Hematopoietic multipotent progenitor cell treated with erythropoietin and hydrocortisone succinate and interleukin-3 and kit ligand, for 17 days (in vitro differentiated cells): ENCODE results near the gene TCERG1L.

Experiments
- DNase-seq: peaks from one replicate; pipeline ENCODE4 v3.0.0-alpha.2; 2015; ENCODE audit warnings: low spot score

TCERG1L gene

DNA sequence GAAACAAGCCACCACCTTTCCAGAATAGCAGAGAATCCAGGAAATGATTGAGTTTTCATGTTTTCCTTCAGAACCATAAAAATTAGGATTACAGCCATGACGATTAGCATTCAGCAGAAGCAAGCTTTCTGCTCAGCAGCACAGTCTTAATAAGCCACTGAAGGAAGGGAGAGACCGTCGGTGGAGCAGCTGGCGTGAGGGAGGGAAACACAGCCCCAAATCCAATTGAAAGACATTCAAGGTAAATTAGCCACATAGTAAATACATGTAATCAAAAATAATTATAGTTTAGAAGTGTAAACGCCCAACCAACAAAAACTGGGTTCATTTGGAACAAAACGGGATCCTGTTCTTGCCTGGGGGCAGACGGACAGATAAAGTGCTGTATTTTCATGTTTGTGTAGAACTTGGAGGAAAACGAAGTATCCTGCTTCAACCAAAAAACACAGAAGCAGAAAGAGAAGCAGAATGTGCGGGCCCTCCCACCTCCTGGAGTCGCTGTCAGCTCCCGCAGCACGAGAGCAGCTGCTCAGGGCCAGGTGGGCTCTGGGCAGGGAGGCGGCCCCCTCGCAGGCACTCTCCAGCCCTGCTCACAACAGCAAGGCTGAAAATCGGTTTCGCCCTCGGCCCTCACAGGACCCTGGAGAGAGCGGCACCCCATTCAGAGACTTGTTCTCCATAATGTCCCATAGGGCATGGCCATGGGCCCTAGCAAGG lies 84.9 kb downstream of the TCERG1L start:
- no peak for DNase-seq

DNA sequence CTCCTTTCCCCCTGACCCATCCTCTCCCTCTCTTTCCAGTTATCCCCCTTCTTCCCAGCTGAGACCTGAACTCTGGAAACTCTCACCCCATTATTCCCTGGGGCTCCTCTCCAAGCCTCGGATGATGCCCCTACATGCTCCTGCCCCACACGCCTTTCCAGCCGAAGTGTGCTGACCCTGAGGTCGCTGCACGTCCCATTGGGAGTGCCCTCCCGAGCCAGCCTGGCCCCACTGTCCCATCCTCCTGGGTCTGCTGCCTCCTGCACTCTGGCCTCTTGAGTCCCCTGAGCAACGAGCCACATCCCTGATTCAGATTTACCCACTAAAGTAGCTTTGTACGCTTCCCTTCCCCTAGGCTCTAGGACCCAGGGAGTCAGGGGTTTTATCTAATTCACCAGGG lies 87.4 kb downstream of the TCERG1L start:
- no peak for DNase-seq

DNA sequence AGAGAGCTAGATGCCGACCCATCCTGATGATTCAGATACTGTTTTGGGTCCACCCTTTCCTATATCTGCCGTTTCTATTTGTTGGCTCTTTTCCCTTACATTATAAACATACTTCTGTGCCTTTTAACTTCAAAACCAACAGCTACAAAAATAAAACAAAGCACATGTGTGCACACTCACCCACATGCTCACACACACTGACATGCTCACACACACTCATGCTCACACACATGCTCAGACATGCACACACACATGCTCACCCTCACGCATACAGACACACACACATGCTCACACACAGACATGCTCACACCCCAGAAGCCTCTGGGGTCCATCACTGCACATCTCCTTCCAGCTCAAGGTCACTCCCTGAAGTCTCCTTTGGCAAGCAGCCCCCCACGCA lies 88.1 kb downstream of the TCERG1L start:
- DNase-seq, result no peak

DNA sequence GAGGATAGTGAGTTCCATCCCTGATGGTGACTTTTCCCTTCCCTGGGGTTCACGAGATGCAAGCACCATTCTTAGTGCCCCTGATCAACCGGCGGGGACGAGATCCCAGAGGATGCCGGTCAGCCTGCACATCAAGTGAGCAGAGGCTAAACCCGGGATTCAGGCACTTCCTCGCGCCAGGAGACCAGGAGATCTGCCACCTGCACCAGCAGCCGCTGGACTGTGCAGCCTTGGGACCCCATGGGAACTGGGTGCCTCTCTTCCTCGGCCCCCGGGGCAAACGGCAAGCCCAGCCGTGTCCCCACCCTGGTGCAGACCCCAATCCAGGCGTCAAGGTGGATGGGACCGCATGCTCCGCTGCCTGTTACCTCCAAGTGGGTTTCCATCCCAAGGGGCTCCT lies 88.5 kb downstream of the TCERG1L start:
- DNase-seq, result no peak

DNA sequence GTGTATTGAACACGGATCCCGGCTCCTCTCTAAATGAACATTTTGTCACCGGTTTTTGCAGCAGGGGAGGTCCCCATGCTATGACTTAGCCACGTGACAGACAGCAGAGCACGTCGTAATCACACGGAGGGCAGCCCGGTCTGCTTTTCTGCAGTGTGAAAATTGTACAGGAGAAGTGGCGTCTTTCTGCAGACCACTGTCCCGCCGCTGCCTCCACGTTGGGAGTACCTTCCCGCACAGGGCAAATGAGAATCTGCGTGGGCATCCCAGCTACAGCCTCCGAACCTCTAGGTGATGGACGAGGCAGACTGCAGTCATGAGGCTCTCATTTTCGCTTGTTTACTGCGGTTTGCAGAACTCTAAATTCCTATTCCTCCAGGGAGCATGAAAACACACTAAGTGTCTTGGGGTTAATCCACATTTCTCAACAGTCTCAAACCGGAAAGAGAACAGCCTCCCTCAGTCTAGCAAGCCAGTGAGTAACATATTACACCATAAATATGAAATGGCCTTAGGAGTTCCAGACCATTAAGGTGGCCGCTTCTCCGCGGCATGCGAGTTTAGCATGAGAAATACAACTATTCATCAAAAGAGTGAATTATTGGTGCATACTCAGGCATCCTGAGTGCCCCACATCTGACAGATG lies 89.8 kb downstream of the TCERG1L start:
- DNase-seq, result no peak

DNA sequence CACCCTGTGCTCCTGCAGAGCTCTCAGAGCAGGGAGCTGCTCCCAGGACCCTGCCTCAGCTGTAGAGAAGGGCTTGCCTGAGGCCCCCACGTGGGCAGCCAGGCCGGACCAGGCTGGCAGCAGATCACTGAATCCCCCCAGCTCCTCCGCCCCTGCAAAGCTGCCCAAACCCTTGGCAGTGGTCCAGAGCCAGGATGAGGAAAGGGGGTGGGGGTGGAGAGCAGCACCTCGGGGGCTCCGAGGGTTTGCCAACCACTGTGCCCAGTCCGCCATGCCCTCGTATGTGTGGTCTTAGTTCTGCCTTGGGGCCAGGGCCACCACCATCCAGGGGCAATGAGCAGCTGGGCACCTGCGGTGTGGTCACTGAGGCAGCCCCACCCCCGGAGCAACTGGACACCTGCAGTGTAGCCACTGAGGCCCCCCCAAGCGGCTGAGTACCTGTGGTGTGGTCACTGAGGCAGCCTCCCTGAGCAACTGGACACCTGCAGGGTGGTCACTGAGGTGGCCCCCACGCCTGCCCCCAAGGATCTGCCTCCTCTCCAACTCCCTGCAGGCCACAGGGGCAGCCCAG lies 90.8 kb downstream of the TCERG1L start:
- DNase-seq, result no peak

DNA sequence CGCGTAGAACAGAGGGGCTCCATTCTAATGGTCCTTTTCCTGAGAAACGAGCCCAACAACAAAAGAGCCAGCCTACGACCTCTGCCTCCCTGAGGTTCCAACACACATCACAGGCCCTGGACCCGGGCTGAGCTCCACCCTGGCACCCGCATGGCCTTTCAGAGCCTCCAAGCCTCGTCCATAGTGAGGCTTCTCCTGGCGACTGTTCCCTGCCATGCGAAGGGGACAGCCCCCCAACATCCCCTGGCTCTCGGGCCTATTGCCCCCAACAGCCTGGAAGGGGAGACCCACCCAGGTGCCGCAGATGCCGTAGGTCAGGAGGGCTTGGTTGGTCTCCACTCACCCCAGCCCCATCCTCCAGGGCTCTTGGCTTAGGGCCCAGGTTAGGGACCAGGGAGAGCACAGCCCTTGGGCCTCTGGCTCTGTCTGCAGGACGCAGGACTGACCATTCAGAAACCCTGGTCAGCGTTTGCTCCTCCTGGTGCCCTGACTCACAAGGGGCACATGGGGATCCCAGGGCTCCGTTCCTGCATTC lies 91.5 kb downstream of the TCERG1L start:
- DNase-seq, result no peak

DNA sequence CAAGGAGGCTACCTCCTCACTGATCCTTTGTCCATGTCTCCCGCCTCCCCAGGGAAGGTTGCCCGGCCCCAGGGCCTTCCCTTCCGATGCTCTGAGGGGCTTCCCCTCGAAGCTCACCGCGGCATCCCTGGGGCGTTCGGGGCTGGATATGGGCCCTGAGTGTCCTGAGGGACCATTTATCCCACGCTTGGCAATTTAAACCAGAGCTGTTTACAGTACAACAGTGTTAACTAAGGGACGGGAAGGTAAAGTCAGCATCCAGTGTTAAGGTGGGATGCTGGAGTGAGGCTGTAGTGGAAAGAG lies 92.0 kb downstream of the TCERG1L start:
- DNase-seq, result no peak

DNA sequence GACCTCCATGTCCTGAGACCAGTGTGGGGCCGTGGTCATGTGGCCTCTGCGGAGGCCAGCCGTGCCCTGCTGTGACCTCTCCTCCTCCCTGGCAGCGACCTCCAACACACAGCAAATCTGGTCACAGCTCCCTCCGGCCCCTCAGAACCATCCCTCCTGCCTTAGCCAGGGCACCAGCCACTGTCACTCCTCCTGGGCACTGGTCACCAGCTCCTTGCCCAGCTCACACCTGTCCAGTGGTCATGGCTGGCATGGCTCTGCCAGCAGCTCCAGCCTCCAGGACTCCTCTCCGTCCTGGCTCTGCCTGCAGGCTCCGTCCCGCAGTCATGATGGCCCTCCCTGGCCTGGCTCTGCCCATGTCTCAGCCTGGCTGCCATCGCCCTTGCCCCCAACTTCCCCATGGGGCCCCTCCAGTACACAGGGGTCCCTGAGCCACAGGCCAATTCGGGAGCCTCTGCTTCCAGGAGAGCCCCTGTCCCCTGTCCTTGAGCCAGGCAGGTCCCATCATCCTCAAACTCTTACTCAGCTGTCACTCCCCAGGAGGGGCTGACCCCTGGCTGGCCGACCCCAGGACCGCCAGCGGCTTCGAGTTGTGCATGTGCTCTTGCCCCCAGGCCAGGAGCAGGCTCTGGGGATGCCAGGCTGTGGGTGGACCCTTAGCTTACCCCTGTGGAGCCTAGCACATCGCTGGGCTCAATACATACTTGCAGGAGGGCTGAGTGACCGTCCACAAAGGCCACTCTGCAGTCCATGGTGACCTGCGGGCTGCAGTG lies 92.5 kb downstream of the TCERG1L start:
- DNase-seq, result no peak

DNA sequence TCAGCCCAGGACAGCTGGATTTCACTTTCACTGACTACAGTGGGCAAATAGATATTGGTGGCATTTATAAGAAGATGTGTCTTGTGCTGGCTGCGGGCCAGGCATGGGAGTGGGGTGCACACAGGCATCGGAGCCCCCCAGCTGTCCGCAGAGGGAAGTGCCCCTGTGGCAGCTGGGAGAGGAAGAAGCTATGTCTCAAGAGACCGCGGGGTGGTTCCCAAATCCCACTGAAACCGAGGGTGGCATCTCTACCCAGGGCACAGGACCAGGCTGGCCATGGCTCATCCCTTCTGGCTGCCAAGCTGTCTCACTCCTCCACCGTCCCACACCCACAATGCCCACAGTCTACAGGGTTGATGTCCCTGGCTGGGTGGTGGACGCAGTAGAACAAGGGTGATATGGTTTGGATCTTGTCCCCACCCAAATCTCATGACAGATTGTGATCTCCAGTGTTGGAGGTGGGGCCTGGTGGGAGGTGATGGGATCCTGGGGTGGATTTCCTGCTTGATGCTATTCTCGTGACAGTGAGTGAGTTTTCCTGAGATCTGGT lies 94.8 kb downstream of the TCERG1L start:
- DNase-seq, result no peak

DNA sequence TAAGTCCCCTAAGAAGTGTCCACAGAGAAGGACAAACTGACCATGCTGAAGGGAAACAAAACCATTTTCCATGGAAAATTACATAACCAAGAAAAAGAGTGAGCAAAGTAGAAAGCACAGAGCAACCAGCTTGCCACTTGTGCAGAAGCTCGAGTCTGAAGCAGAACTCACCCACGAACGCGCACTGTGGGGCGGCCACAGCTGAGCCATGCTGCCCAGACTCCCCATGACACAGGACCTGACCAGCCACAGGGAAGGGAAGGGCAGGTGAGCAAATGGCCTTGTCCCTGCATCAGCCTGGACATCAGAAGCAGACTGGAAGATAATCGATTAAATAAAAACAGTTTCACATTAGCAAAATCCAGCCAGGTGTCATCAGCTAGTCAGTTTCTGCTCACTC lies 95.7 kb downstream of the TCERG1L start:
- DNase-seq, result no peak

DNA sequence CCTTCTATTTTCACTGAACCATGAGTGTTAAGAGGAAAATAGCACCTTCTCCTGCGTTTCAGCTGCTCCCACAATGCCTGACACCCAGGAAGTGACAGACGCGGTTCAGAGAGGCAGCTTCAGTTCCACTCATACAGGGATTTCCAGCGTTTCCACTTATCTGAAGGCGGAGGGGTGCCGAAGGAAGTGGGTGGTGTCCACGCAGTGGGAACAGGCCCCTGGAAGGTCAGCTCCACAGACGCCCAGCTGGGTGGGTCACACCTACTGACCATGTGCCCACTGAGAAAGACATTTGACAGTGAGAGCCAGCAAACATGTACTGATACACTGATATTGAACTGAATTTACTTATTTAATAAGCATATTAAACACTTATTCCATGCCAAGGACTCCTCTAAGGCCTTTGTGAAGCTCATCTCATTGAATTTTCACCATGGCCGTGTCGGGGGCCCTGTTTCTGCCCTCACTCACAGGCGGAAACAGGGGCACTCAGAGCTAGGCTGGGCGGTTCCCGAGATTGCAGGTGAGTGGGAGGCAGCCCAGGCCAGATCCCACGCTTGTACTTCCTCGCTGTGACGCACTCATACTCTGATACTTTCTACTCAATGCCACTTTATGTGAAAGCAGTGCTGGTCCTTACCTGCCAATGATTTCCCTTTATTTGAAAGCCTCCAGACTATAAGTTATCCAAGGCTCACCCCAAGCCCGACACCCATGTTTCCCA lies 96.8 kb downstream of the TCERG1L start:
- DNase-seq, result no peak

DNA sequence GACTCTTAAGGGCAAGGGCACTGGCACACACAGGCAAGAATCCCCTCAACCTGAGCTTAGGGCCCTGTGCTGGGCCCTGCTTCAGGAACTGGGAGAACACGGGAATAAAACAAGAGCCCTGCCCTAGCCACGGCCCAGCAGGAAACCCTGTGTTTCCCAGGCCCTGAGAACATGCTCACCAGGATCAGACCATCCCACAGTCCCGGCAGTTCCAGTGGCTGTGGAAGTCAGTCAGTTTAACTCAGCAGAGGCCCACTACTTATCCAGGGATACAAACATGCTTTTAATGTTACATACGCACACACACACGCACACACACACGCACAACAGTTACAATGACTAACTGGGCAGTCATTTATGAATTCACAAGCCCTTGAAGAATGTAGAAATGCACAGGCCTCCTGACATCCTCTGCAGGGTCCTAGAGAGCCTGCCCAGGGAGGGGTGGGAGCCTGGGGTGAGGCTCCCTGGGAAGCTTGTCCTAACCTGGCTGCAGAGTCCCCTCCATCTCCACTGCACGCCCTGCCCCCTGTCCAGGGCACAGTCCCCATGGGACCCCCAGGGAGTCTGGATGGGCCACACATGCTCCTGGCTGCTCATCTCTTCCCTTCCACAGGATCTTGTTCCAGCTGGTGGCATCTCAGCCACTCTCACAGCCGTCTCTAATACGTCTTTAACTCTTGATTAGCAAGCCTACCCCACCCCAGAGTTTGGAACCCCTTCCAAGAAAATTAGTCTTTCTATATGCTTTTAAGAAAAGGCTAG lies 97.6 kb downstream of the TCERG1L start:
- no peak for DNase-seq

DNA sequence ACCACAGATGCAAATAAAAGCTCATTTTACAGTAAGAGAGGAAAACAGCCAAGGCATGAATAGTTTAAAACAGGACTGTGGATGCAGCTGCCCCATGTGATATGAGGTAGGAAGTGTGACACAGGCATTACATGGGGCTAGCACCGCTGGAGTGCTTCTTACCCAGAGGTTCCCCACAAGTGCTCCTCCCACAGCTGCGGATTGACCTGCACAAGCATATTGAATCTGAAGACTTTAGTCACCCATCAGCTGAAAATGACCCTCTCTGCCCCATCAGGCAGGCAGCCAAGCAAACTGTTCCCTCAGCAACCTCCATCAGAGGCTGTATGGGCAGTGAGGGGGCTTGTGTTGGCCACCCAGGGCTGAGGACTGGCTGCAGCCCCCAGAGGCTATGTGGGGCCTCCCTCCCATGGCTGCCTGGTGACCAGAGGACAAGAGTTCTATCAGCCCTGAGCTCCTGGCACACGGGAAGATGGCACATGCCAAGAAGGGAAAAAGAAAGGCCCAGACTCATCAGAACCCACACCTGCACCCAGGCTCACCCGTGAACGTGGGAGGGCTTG lies 98.7 kb downstream of the TCERG1L start:
- DNase-seq, result no peak

DNA sequence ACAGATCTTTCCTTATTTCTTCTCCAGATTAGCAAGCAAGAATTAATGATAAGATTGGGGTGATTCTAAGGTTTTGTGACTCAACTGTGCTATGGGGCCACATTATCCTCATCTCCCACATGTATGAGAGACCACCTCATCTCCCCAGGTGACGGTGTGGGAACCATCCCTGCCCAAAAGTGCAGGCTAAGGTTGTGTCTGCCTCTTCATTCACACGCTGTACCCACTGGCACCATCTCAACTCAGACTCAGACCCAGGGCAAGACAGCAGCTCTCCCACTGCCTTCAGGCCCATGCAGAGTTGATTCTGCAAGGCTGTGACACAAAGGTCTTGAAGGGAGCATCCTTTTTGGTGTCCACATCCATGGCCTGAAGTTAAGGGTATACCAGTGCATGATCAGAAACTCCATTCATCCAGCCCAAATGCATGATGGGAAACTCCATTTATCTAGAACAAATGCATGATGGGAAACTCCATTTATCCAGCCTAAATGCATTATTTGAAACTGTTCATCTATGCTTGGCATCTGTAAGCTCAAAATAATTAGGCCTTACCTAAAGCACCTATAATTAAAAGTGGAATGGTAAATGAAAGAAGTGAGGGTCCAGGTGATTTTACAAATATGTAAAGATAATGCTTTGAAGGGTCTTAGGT lies 99.4 kb downstream of the TCERG1L start:
- no peak for DNase-seq

DNA sequence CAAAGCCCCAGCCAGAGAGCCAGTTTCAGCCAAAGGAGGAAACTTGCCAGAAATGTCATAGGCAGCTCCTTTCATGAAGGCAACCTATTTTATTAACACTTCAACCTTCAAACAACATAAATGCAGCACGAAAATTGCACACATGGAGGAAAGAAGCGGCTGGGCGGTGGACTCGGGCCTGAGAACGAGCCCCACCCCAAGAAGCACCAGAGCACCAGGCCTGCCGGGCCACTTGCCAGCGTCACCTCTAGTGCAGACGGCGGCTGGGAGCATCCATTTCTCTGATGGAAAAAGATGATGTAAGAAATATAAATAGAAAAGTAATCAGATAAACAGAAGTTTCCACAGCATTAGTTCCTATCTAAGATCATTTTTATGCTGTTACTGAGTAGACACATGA lies 100.0 kb downstream of the TCERG1L start:
- no peak for DNase-seq

DNA sequence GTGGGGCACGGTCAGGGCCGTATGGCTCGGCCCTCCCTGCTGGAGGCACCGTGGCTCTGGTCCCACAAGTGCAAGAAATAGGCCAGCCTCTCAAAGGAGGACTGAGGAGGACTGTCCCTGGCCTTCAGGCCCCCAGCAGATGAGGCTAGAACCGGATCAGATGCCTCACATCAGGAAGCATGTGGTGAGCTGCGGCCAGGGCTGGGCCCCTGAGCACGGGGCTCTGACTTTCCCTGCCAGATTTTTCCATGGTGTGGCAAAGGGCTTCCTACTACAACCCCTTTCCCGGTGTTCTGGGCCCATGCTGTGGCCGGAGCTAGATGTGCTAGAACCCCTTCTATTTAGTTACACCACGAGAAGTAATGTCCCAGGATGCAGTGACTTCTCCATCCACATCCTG lies 100.4 kb downstream of the TCERG1L start:
- no peak for DNase-seq

DNA sequence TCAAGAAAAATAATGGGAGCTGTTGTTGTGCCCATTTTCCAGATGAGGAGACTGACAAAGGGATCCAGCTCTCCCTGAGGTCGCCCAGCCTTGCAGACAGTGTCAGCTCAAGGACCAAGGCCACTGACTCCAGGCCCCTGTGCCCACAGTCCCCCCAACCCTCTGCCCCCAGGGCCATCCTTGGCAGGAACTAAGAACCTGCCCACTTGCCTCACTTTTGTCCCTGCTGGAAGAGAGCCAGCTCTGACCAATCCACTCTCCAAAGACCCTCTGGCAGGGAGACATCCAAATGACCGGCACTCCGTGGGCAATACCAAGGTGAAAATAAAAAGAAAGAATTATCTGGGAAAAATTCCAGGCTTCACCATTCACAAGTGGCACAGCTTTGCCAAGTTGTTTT lies 101.3 kb downstream of the TCERG1L start:
- DNase-seq, result no peak

DNA sequence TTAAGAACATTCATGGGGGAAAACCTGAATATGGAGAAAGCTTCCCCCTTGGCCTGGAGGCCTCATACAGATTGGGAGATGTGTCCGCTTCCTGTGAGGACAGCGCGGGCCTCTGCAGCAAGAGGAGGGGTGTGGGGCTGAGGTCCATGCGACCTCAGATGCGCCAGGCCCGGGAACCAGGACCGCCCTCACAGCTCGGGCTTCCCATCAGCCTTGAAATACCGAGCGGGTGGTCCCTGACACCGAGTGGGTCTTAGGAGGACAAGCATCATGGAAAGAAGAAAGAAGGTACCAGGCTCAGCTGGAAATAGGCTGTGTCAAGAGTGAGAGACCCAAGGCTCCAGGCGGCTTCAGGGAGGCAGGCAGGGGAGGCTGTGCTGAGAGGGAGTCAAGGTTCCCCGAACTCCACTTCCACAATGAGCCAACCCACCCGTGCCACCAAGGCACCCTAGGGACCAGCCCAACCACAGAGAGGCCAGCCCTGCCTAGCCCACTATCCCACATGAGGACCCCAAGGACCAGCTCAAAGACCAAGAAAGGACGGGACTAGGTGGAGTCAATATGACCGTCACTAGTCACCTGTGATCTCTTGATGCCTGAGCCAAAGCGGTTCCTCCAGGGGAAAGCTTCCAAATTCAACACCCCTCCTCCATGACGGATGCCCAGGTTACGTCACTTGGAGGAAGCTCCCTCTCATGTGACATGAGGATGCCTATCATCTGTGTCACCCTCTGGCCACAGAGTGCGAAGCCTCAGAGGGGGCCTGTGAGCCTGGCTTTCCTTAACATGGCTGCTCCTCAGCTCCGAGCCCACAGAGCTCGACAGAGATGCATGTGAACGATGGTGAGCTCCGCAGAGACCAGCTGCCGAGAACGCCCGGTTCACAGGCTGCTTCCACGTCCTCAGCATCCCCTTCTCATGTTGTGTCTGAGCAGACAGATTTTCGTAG lies 103.7 kb downstream of the TCERG1L start:
- no peak for DNase-seq
